Measurements from ENCODE around the gene HTRA2.

DNA sequence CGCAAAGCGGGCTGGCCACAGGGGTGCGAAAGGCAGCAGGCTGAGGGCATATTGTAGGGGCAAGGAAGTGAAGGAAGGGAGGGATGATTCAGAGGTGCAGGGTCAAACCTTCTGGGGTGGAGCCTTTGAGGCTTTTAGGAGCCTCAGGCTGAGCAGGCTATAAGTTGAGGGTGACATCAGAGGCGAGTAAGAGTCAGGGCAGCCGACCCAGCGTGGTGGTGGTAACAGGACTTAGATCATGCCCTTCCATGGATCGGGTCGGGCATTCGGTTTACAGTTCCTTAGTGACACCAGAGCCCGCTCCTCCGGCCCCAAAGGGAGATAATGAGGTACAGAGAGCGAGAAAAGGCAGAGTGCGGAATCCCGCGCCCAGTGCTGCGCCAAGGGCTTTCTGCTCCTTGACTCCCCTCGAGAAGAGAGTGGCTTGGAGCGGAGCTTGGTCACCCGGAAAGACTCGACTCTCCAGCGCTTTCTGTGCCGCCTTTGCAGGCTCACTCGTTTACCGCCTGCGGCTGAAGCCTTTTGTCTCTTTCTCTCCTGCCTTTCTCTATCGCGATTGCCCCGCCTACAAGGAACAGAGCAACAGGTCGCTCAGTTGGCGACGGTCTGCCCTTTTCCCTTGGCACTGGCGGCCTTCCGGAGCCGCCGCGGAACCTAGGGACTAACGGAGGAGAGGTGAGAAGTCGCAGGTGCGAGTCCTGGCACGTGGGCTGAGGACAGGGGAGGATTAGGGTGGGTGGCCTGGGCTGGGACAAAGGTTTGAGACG is 31.1 kb upstream of the HTRA2 start:
- no peak for TF ChIP-seq EZH2 (IDR thresholded peaks at IDR 0.05; ENCODE audit: borderline replicate concordance, low read length)
- TF ChIP-seq, protein P1, sequence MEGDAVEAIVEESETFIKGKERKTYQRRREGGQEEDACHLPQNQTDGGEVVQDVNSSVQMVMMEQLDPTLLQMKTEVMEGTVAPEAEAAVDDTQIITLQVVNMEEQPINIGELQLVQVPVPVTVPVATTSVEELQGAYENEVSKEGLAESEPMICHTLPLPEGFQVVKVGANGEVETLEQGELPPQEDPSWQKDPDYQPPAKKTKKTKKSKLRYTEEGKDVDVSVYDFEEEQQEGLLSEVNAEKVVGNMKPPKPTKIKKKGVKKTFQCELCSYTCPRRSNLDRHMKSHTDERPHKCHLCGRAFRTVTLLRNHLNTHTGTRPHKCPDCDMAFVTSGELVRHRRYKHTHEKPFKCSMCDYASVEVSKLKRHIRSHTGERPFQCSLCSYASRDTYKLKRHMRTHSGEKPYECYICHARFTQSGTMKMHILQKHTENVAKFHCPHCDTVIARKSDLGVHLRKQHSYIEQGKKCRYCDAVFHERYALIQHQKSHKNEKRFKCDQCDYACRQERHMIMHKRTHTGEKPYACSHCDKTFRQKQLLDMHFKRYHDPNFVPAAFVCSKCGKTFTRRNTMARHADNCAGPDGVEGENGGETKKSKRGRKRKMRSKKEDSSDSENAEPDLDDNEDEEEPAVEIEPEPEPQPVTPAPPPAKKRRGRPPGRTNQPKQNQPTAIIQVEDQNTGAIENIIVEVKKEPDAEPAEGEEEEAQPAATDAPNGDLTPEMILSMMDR (IDR thresholded peaks at IDR 0.05; ENCODE audit: low read length), result no peak

Data from OCI-LY1 (cell line).